ENCODE results near the gene LRP10. TPM values are rescaled to one million over a fixed set of nuclear protein-coding genes. Genes with fewer than 3 reads are reported as not detected.
"Not testable (repeated sequence)": the region's sequence is repeated elsewhere in the genome, so short reads cannot be mapped to it uniquely, and the experiment has no call there.

LRP10 gene, protein sequence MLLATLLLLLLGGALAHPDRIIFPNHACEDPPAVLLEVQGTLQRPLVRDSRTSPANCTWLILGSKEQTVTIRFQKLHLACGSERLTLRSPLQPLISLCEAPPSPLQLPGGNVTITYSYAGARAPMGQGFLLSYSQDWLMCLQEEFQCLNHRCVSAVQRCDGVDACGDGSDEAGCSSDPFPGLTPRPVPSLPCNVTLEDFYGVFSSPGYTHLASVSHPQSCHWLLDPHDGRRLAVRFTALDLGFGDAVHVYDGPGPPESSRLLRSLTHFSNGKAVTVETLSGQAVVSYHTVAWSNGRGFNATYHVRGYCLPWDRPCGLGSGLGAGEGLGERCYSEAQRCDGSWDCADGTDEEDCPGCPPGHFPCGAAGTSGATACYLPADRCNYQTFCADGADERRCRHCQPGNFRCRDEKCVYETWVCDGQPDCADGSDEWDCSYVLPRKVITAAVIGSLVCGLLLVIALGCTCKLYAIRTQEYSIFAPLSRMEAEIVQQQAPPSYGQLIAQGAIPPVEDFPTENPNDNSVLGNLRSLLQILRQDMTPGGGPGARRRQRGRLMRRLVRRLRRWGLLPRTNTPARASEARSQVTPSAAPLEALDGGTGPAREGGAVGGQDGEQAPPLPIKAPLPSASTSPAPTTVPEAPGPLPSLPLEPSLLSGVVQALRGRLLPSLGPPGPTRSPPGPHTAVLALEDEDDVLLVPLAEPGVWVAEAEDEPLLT
- polyA plus RNA-seq (ENCODE audit: insufficient read length in 4 of 4): 100 to 1,000 TPM in 1 of 4 donors, 10 to 100 TPM in 3; 81.1 to 100 (median 87.9) TPM

DNA sequence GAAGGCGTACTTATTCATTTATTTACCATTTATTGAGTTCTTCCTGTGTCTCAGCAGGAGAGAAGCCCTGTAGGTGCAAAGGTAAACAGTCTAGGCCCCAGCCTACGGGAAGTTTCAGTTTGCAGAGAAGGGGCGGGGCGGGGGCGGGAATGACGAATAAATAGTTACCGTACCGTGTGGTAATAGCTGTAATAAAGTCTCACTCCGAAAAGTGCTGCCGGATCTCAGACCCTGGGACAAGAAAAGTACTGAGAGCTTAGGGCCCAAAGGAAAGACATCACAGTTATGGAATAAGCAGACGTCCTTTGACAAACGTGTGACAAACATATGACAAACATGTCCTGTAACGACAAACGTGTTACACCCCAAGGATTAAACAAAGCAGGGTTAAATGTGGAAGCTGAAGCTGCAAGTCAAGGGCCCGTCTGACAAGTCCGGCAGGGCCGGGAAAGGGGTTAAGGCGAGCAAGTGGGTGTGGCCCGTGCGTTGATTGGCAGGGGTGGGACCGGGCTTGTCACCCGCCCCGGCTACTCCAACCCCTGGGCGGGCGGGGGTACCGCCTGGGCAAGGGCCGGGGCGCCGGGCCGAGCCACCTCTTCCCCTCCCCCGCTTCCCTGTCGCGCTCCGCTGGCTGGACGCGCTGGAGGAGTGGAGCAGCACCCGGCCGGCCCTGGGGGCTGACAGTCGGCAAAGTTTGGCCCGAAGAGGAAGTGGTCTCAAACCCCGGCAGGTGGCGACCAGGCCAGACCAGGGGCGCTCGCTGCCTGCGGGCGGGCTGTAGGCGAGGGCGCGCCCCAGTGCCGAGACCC, at the start of gene LRP10:
Gene LRP10 (plus strand): TSS at position 517 of the 809 bp plus-strand sequence. CDS start 564 bp downstream, outside the sequence.
- DNase-seq (ENCODE audit: low read depth in 4 of 4, low spot score in 2 of 4): peak; percentile 76 to 92 (median 84)

DNA sequence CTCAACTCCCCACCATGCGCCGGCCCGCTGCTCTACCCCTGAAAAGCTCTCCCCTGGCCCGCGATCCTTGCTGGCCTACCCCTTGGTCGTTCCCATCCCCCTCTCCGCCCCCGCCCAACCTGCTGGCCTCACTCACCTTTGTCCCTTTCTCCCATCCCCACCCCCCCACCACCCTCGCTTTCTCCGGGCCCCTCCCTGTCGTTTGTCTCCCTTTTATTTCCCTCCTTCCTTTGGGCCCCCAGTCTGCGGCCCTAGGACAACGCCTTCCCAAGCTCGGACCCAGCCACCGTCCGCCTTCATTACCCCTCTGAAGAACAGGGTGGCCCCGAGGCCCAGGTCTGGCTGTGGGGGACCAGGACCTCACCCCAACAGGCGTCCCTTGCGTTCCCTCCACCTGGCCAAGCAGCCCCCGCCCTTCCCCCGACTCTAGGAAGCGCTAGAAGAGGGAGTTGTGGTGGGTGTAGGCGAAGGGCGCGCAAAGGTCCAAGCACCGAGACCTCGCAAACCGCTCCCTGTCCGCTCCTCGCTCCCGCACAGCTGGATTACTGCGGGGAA, 49.4 kb upstream of the LRP10 start:
- no peak for DNase-seq (ENCODE audit: low read depth in 4 of 4, low spot score in 2 of 4)

DNA sequence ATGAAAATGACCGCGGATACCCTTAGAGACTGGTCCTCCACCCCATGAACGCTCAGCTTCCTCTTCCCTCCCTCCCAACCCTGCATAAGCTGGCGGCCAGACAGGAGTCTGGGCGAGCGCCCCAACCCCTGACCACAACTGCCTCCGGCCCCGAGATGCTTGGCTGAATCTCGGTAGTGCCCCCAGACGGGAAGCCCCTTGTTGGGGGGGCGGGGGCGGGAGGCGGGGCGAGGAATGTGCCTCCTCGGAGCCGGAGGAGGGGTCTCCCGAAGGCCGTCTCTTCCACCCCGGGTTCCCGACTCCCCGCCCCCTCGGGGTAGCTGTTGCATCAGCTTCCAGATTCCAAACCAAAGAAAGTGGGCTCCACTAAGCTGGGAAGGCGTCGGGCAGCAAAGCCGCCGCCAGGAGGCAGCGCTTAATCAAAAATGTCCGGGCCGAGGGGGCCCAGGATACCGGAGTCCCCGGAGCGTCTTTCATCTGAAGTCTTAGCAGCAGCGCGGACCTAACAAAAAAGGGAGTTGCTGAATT, 48.9 kb upstream of the LRP10 start:
- peak in 2 of 4 donors; percentile 71 to 83 for DNase-seq (ENCODE audit: low read depth in 4 of 4, low spot score in 2 of 4)

DNA sequence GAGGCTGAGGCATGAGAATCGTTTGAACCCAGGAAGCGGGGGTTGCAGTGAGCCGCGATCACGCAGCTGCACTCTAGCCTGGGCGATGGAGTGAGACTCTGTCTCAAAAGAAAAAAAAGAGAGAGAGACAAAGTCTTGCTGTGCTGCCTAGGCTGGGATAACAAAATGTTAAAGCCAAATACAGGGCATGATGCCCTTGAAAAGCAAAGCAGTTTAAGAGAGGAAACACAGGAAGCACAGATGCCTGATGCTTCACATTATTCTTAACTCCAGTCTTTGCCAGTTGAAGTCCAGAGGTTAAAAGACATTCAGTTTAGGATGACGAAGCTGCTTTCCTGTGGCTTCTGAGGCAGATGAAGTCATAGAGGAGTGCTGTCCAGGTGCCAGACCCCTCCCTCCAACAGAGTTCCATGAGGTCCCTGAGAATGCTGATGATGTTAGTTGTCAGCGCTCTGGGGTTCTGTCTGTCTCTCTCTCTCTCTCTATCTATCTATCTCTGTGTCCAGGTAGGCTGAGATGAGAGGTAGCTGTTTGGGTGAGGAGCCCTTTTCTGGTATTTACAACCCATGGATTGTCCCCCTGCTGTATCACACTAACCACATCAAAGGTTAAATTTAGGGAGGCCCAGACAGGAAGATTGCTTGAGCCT, 46.7 kb upstream of the LRP10 start:
- no peak for DNase-seq (ENCODE audit: low read depth in 4 of 4, low spot score in 2 of 4)

DNA sequence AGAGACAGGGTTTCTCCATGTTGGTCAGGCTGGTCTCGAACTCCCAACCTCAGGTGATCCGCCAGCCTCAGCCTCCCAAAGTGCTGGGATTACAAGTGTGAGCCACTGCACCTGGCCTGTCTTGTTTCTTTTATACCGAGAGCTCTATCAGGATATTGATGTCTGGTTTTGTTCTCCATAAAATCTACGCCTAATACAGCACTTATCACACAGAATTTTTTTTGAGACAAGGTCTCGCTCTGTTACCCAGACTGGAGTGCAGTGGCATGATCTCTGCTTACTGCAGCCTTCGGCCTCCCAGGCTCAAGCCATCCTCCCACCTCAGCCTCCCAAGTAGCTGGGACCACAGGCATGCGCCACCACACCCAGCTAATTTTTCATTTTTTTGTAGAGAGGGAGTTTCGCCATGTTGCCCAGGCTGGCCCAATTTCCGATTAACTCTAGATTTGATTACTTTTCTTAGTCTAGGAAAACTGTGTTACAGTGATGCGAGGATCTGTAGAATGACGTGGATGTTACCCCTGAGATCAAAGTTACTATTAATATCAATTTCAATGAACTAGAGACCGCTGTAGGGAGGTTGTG, 42.4 kb upstream of the LRP10 start:
- not testable (repeated sequence) for DNase-seq (ENCODE audit: low read depth in 4 of 4, low spot score in 2 of 4)

DNA sequence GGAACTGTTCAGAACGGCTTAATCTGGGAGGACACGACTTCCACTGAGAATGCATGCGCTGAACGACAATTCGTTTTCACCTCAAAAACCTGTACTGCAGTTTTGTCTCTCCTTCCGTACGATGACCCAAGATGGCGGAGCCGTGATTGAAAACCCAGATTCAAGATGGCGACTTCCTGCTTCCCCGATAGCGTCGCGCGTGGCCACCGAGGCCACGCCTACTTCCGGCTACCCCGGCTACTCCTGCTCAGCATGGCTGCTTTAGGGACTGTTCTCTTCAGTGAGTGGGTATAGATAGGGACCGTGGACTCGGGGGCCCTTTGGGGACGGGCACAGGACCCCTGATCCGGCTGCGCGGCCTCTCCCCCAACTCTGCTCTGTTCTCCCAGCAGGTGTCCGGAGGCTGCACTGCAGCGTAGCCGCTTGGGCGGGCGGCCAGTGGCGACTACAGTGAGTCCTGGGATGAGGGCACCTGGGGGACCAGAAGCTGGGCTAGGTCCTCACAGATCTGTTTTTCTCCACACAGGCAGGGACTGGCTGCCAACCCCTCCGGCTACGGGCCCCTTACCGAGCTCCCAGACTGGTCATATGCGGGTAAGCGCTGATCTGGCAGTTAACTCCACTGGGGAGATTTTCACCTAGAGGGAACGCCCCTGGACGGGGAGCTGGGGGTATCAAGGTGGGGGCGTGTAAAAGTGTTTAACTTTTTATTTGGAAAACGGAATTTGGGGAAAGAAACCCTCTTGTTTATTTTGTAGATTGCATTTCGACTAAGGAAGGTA, 41.7 kb upstream of the LRP10 start, which contains the start of gene MRPL52:
Gene MRPL52 (plus strand): TSS at position 227 of the 782 bp plus-strand sequence. CDS start 26 bp downstream, at position 253.
- DNase-seq (ENCODE audit: low read depth in 4 of 4, low spot score in 2 of 4): peak in 2 of 4 donors; percentile 85 to 93

DNA sequence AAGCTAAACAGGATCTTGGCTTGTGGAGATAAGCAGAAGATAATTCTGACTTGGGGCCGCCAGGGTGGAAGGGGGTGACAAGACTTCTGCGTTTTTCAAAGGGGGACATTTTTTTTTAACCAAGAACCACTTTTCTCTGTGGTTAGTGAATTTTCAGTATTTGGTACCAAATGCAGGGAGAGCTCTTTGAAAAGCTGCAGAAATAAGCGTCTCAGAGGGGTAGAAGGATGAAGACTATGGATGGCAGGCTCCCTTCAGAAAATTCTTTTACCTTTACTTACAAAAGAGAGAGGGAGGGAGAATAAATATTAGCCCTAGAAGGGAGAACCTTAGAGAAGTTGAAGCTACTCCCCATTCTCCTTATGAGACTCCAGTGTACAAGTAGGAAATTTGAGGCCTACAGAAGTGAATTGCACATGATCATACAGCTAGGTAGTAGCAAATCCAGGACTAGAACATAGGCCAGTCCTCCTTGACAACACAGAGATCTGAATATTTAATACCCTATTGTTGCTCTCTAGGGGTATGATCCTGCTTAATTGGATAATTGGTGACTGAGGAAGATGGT, 41.0 kb upstream of the LRP10 start:
- no peak for DNase-seq (ENCODE audit: low read depth in 4 of 4, low spot score in 2 of 4)

DNA sequence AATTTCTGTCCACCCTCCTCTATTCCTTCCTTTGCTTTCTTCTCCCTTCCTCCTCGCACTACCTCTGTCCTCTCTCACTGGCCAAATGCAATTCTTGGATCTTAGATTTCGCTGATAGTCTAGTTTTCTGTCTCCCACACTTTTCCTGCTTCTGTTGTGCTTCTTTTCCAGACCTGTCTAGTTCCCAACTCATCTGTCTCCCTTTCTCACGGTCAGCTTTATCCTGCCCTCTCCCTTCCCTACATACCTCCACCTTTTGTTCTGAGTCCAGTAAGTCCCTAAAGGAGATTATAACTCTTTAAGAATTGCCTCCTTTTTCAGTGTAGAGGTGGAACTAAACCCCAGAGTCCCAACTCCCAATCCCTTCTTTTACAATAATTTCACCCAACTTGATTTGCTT, 36.0 kb upstream of the LRP10 start:
- no peak for DNase-seq (ENCODE audit: low read depth in 4 of 4, low spot score in 2 of 4)

DNA sequence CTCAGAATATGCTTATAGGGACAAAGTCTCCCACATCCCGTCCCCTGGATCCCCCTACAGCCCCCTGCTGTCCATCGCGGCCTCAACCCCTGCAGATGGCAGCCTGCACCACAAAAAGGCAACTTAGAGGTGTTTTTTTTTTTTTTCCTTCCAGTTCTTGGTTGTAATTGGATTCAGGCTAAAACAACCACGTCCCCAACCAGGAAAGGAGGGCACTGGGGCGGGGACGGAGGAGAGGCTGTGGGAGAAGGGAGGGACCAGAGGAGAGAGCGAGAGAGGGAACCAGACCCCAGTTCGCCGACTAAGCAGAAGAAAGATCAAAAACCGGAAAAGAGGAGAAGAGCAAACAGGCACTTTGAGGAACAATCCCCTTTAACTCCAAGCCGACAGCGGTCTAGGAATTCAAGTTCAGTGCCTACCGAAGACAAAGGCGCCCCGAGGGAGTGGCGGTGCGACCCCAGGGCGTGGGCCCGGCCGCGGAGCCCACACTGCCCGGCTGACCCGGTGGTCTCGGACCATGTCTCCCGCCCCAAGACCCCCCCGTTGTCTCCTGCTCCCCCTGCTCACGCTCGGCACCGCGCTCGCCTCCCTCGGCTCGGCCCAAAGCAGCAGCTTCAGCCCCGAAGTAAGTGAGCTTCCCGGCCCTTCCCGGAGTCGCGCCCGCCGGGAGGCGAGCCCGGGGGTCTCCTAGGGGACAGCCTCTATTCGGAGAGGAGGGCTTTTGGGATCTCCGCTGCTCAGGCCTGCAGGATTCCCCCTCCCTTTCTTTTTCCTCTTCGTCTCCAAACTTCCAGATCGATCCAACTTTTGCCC, 35.0 kb upstream of the LRP10 start, which contains the start of gene MMP14:
Gene MMP14 (plus strand): TSS at position 285 of the 813 bp plus-strand sequence. CDS start 233 bp downstream, at position 518.
- peak in 2 of 4 donors; percentile 77 to 88 for DNase-seq (ENCODE audit: low read depth in 4 of 4, low spot score in 2 of 4)

DNA sequence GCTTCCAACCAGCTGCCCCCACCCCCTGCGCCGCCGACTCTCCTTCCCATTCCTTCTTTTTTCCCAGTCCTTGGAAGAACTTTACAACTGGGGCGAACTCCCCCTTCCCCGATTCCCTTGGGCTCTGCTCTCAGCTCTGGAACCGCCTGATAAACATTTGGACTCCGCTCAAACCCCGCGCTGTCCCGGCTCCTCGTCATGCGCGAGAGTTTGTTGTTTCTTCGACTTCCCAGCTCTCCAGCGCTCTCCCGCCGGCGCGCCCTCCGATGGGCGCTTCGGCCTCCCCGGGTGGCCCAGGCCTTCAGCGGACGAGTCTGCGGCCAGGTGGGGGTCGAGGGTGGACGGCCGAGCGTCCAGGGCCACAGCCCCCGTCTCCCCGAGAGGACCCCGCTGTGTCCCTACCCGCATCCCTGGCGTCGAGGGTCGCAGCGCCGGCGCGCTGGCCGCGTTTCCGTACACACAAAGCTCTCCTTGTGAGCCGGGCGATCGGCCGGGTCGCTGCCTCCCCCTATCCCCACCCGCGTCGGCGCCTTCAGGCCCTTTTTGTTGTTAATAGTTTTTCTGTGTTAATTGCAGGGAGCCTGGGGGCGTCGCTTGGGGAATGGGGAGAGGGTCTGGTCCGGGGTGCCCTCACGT, 34.3 kb upstream of the LRP10 start:
- DNase-seq (ENCODE audit: low read depth in 4 of 4, low spot score in 2 of 4): no peak

DNA sequence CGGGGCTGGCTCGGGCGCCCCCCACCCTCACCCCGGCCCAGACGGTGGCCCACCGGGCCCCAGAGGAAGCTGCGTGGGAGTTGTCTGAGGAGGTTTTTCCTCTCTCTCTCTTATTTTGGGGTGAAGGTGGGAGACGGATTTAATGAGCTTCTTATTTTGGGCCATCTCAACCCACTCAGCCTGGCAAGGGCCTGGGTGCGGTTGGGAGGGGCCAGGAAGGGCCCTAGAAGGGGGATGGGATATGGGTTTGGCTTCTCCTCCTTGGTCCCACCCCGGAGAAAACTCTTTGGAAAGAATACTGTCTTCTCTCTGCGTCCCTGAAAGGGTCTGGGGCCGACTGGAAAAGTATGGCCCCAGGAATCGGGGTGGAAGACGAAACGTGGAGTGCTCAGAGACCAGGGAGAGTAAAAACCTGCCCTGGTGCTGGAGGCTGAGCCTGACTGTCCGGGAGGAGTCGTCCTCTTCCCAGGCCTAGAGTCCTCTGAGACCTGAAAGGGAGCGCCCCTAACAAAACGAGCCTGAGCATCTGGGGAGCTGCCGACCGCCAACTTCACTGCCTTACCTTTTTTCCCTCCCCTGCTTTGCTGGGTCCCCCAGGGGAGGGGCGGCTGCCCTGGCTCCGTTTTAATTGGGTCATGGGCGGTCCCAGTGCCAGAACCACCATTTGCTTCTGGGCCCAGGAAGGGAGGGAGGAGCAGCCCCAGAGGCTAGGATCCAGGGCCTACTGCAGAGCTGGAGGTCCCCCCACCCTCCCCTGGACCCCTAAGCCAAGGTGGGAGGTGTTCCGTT, 33.6 kb upstream of the LRP10 start:
- no peak for DNase-seq (ENCODE audit: low read depth in 4 of 4, low spot score in 2 of 4)

DNA sequence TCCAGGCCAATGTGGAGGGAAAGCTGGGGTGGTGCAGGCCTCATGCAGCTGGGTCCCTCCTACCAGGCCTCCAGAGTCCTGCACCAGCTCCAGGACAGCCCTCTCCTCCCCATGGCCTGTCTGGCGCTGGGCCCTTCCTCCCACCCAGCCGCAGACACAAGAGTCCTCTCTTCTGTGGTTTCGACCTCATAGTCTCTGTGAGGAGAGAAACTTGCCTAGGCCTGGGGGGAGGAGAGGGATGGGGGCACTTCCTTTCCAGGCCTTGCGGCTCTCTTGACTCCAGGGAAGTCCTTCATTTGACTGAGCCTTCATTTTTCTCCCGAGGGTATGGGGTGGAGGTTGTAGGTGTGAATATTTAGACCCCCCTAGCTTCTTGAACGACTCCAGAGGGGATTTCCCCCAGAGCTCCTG, 32.9 kb upstream of the LRP10 start:
- DNase-seq (ENCODE audit: low read depth in 4 of 4, low spot score in 2 of 4): no peak

DNA sequence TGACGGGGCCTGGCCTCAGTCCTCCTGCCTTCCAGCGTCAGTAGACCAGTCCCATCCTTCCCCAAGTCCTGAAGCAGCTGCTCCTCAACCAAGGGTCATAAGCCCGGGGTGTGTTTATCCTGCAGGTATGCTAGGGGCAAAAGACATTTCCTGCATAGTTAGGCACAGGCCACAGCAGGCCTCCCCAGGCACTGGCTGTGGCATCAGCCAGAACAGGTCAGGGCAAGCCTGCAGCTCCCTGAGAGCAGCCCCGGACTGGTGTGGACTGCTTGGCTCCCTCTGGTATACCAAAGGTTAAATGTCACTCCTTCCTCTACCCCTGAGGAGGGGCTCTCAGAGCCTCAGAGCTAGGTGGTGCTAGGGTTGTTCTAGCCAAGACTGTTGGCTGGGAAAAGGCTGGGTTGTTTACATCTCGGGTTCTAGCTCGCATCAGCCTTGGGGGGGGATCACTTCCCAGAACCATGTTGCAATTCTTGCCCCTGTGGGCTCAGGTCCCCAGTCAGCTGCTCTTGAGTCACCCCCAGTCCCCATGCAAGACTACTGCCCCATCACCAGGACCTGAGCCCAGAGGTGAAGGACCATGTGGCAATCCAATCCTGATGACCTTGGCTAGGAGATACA, 32.3 kb upstream of the LRP10 start:
- no peak for DNase-seq (ENCODE audit: low read depth in 4 of 4, low spot score in 2 of 4)

DNA sequence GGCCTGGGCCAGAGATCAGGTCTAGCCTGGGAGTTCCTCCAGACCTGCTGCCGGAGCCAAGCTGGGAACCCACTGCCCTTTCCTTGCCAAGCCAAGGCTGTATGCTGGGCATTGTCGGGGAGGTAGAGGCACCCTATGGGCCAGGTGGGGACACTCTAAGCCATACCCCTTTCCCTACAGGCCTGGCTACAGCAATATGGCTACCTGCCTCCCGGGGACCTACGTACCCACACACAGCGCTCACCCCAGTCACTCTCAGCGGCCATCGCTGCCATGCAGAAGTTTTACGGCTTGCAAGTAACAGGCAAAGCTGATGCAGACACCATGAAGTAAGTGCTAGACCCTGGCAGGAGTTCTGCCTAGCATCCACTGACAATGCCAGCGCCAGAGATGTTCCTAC, 30.2 kb upstream of the LRP10 start:
- DNase-seq (ENCODE audit: low read depth in 4 of 4, low spot score in 2 of 4): no peak

DNA sequence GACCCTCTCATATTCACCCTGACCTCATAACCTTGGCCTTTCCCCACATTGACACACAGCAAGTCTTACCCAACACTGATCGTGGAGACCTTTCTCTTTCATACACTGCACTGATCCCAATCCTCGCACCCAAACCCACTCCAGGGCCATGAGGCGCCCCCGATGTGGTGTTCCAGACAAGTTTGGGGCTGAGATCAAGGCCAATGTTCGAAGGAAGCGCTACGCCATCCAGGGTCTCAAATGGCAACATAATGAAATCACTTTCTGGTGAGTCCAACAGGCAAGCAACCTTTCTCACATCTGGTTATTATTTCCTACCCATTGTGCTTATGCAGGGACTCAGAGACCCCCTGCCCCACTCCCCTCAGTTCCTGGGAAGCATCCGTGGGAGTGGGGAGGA, 29.8 kb upstream of the LRP10 start:
- no peak for DNase-seq (ENCODE audit: low read depth in 4 of 4, low spot score in 2 of 4)

Data from left renal cortex interstitium (tissue), 4 donors.